ENCODE measurements around the gene UBE2C.

UBE2C gene

GRCh38 chr20:45857114-45857881 is 44.9 kb downstream of the UBE2C start, which contains the start of the genes ACOT8 and ZSWIM3:
ACOT8 (minus strand) TSS chr20:45857392; CDS start chr20:45857315, 77 bp downstream.
ZSWIM3 (plus strand) TSS chr20:45857614; CDS start chr20:45857826, 212 bp downstream.
- DNase-seq = peak; percentile 88

- DNase-seq = no peak
Observed at GRCh38 chr20:45857882-45858216, 45.4 kb downstream of the UBE2C start.

- DNase-seq = no peak
Observed at GRCh38 chr20:45859916-45860315, 47.5 kb downstream of the UBE2C start.

- no peak for DNase-seq
Observed at GRCh38 chr20:45860560-45861220, 48.2 kb downstream of the UBE2C start.

DNA sequence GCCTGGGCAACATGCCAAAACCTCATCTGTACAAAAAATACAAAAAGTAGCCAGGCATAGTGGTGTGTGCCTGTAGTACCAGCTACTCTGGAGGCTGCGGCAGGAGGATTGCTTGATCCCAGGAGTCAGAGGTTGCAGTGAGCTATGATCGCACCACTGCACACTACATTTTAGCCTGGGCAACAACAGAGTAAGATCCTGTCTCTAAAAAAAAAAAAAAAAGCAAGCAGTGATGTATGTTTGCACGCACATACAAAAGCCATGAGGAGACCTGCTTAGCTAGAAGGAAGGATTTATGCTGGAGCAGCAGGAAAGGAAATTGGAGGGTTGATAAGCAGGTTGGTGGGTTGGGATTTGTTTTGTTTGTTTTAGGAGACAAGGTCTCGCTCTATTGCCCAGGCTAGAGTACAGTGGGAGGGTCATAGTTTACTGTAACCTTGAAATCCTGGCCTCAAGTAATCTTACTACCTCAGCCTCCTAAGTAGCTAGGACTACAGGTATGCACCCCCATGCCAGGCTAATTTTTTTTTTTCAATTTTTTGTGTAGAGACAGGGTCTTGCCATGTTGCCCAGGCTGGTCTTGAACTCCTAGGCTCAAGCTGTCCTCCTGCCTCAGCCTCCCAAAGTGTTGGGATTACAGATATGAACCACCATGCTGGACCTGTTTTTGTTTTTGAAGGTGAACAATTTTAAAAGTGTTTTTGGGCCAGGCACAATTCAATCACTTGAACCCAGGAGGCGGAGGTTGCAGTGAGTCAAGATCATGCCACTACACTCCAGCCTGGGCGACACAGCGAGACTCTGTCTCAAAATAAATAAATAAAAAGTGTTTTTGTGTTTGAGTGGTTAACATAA is 49.0 kb downstream of the UBE2C start:
- no peak for DNase-seq

GRCh38 chr20:45863543-45864470 is 51.4 kb downstream of the UBE2C start:
- DNase-seq = no peak

DNA sequence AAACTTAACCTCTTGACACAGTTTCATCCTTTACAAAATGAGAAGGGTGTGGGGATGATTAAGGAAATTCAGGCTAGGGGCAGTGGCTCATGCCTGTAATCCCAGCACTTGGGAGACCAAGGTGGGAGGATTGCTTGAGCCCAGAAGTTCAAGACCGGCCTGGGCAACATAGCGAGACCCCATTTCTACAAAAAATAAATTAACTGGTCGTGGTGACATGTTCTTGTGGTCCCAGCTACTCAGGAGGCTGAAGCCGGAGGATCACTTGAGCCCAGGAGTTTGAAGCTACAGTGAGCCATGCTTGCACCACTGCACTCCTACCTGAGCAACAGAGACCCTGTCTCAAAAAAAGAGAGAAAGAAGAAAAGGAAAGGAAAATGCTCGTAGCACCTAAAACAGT is 54.0 kb downstream of the UBE2C start:
- no peak for DNase-seq

Data from right kidney (tissue), 1 donor.